ENCODE measurements around the gene PKHD1.

- no peak for TF ChIP-seq CTCF (IDR thresholded peaks at IDR 0.05)
- TF ChIP-seq POLR2AphosphoS5 (IDR thresholded peaks at IDR 0.05; ENCODE audit: low read depth, low read length), result no peak
- no peak for TF ChIP-seq TCF7L2 (IDR thresholded peaks at IDR 0.05; ENCODE audit: low read depth, low read length)
- no peak for TF ChIP-seq REST (IDR thresholded peaks at IDR 0.05; ENCODE audit: insufficient read depth in 1 of 2, low read depth in 2 of 2, low read length in 1 of 2)
Observed at GRCh38 chr6:51854347-51854746, 233.1 kb downstream of the PKHD1 start.
